Endothelial cell of umbilical vein (primary cell): ENCODE measurements around the gene USP35. TPM values are rescaled to one million over a fixed set of nuclear protein-coding genes. Genes with fewer than 3 reads are reported as not detected.

ENCODE experiments used
- BruUV-seq: library from RNA; stranded (reverse); fragments of 400-500 nt; replicated peaks from 2 replicates; lab custom pipeline; 2021; lab: Mats Ljungman, UMichigan
- CTCF ChIA-PET: fragments of 300-600, 350-600 bp; sonication (Branson Sonifier 250); formaldehyde crosslinking; loops from one replicate; lab custom pipeline; 2021; ENCODE audit warnings: antibody characterized with exemption, inconsistent platforms; lab: Charles Lee
- POLR2A ChIA-PET: fragments of 300-600, 350-600 bp; sonication (Branson Sonifier 250); formaldehyde crosslinking; loops from one replicate; lab custom pipeline; 2021; ENCODE audit warnings: antibody characterized with exemption, inconsistent platforms; lab: Charles Lee
- DNase-seq: peaks from one replicate; pipeline ENCODE4 v3.0.0-alpha.2; 2011; ENCODE audit warnings: low read depth, low spot score
- FAIRE-seq: peaks from 2 replicates; lab custom pipeline; 2011; peaks lifted over from hg19 to GRCh38; lab: Jason Lieb, UNC
- H2AFZ ChIP-seq: 2 replicates; pipeline ENCODE4 v1.6.0; 2012; ENCODE audit warnings: low read depth, low read length, control low read depth, inconsistent platforms
- H3K27ac ChIP-seq: 2 replicates; pipeline ENCODE4 v1.5.1; 2011; ENCODE audit warnings: low read depth, mild to moderate bottlenecking, control low read depth, low read length, moderate library complexity; ENCODE audit not compliant: insufficient read depth
- H3K27me3 ChIP-seq, 2 experiments: 2 replicates each; pipeline versions ENCODE4 v1.6.0 to v1.6.1; 2011; ENCODE audit warnings: low read length in 2 of 2, mixed read lengths in 1 of 2; ENCODE audit not compliant: control insufficient read depth in 2 of 2, insufficient read depth in 2 of 2
- H3K36me3 ChIP-seq, 2 experiments: 2 replicates in 1 of 2; 3 replicates in 1 of 2; pipeline ENCODE4 v1.5.1; 2011; ENCODE audit warnings: low read length in 2 of 2, mild to moderate bottlenecking in 1 of 2, moderate library complexity in 1 of 2; ENCODE audit not compliant: control insufficient read depth in 2 of 2, insufficient read depth in 2 of 2; ENCODE audit errors: extremely low read depth in 1 of 2
- H3K4me1 ChIP-seq: 3 replicates; pipeline ENCODE4 v1.5.1; 2011; ENCODE audit warnings: mild to moderate bottlenecking, low read length; ENCODE audit not compliant: control insufficient read depth, insufficient read depth; ENCODE audit errors: extremely low read depth
- H3K4me2 ChIP-seq: 2 replicates; pipeline ENCODE4 v1.6.1; 2011; ENCODE audit warnings: low read length, control low read depth, mixed read lengths; ENCODE audit not compliant: insufficient read depth
- H3K4me3 ChIP-seq, 3 experiments: fragments of 200-600 bp in 1 of 3; sonication (generic), shearing (Covaris generic) in 1 of 3; replicated peaks in 1 of 3; 2 replicates each; pipeline ENCODE4 v1.5.1; 2011 to 2016; ENCODE audit warnings: control low read depth in 3 of 3, low read length in 3 of 3, mild to moderate bottlenecking in 2 of 3, inconsistent platforms in 1 of 3, low read depth in 1 of 3, moderate library complexity in 1 of 3; ENCODE audit not compliant: insufficient read depth in 1 of 3
- H3K79me2 ChIP-seq: 2 replicates; pipeline ENCODE4 v1.6.0; 2012; ENCODE audit warnings: low read length, inconsistent platforms; ENCODE audit not compliant: control insufficient read depth, insufficient read depth
- H3K9ac ChIP-seq: replicated peaks from 2 replicates; pipeline ENCODE3; 2011; ENCODE audit warnings: low read length, control low read depth; ENCODE audit not compliant: insufficient read depth; ENCODE audit errors: extremely low read depth
- H3K9me1 ChIP-seq: replicated peaks from 3 replicates; pipeline ENCODE4 v1.6.0; 2011; ENCODE audit warnings: mild to moderate bottlenecking, low read length; ENCODE audit not compliant: control insufficient read depth, insufficient read depth; ENCODE audit errors: extremely low read depth
- H3K9me3 ChIP-seq: replicated peaks from 2 replicates; pipeline ENCODE4 v1.5.1; 2012; ENCODE audit warnings: low read length, inconsistent platforms; ENCODE audit not compliant: control insufficient read depth, insufficient read depth
- H4K20me1 ChIP-seq: replicated peaks from 2 replicates; pipeline ENCODE3; 2011; ENCODE audit warnings: mild to moderate bottlenecking, low read length; ENCODE audit not compliant: control insufficient read depth, insufficient read depth; ENCODE audit errors: extremely low read depth
- EZH2 ChIP-seq: IDR thresholded peaks from 2 replicates; pipeline ENCODE4 v1.6.1; 2012; ENCODE audit warnings: borderline replicate concordance, low read depth, mild to moderate bottlenecking, moderate library complexity, low read length, inconsistent platforms; ENCODE audit not compliant: severe bottlenecking
- FOS ChIP-seq: IDR thresholded peaks from 2 replicates; pipeline ENCODE4 v1.6.1; 2011; ENCODE audit warnings: mild to moderate bottlenecking, low read length, moderate library complexity, borderline replicate concordance; ENCODE audit not compliant: insufficient read depth
- GATA2 ChIP-seq: IDR thresholded peaks from 2 replicates; pipeline ENCODE4 v1.7.0; 2011; ENCODE audit warnings: low read depth, mild to moderate bottlenecking, moderate library complexity, mixed read lengths, low read length; ENCODE audit not compliant: insufficient read length, insufficient read depth
- JUN ChIP-seq: IDR thresholded peaks from 2 replicates; pipeline ENCODE4 v1.6.1; 2011; ENCODE audit warnings: borderline replicate concordance, low read depth; ENCODE audit not compliant: insufficient read length, insufficient read depth
- MYC ChIP-seq: IDR thresholded peaks from one replicate; pipeline ENCODE4 v1.6.1; 2011; ENCODE audit warnings: mild to moderate bottlenecking, low read depth, low read length
- POLR2A ChIP-seq: IDR thresholded peaks from 2 replicates; pipeline ENCODE4 v1.6.1; 2012; ENCODE audit warnings: low read depth, mild to moderate bottlenecking, control low read depth, low read length
- POLR2AphosphoS5 ChIP-seq: IDR thresholded peaks from 2 replicates; pipeline ENCODE4 v1.6.1; 2012; ENCODE audit warnings: low read depth, mild to moderate bottlenecking, control low read depth, low read length, moderate library complexity; ENCODE audit not compliant: insufficient read depth
- dilution Hi-C: fragments of 300-500 bp; cut with MboI; formaldehyde crosslinking; loops from one replicate; pipeline ENCODE4 v1.15.0; 2019; ENCODE audit warnings: low sequenced_read_pairs; ENCODE audit not compliant: extremely low pct_ligation_motif_present
- intact Hi-C: fragments of 100-400 bp; cut with micrococcal nuclease; formaldehyde crosslinking; loops from one replicate; pipeline ENCODE4 v1.10.0; 2022
- polyA plus RNA-seq, 4 experiments: library from polyadenylated mRNA; depleted of rRNA in 3 of 4; stranded (reverse) in 3 of 4; unstranded in 1 of 4; fragments of >200 nt; gene quantifications; 2 replicates each; pipeline versions ENCODE4 v1.2.1 to v1.2.3, GENCODE V29; 2011 to 2012; ENCODE audit warnings: missing spikeins in 1 of 4
- total RNA-seq: library from RNA; stranded (reverse); gene quantifications from 2 replicates; pipeline ENCODE4 v1.2.3, GENCODE V29; 2021
- TF ChIP-seq, protein P1 (sequence below): IDR thresholded peaks from 2 replicates; pipeline ENCODE4 v1.6.1; 2011; ENCODE audit not compliant: insufficient read depth, insufficient read length
- TF ChIP-seq, protein P2 (sequence below), 2 donors: IDR thresholded peaks; 1 replicate in 1 of 2; 2 replicates in 1 of 2; pipeline ENCODE4 v1.5.1; 2011; ENCODE audit warnings: low read length in 2 of 2, mild to moderate bottlenecking in 2 of 2, moderate library complexity in 2 of 2, control low read depth in 1 of 2, inconsistent platforms in 1 of 2, low read depth in 1 of 2; ENCODE audit not compliant: insufficient read depth in 1 of 2; ENCODE audit errors: extremely low read depth in 1 of 2

The USP35 gene
- total and polyA plus RNA-seq, 2 donors (not counting 3 experiments of a cell fraction or from before 2014, with no cell fraction given): 8.9 to 12.4 TPM

DNA sequence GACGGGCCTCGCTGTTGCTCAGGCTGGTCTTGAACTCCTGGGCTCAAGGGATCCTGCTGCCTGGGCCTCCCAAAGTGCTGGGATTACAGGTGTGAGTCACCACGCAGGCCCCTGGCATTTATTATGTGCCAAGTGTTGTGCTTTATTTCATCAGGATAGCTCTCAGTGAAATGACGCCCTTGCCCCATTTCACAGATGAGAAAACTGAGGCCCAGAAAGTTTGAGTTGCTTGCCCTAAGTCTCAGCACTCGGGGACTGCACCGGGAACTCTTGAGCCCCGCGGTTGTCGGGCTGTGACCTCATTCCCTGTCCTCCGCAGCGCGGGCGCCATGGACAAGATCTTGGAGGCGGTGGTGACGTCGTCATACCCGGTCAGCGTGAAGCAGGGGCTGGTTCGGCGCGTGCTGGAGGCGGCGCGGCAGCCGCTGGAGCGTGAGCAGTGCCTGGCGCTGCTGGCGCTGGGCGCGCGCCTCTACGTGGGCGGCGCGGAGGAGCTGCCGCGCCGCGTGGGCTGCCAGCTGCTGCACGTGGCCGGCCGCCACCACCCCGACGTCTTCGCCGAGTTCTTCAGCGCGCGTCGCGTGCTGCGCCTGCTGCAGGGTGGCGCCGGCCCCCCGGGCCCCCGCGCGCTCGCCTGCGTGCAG, 7.3 kb downstream of the USP35 start:
- no TSS peak for BruUV-seq
- DNase-seq: no peak
- Histone ChIP-seq H3K9me1 (no peaks in the 10 kb centered on the region), H3K36me3 (peaks cover 0 to 16% of the 10 kb centered on the region in 2 experiments), H3K4me1 (peaks cover 9% of the 10 kb centered on the region), H3K9ac (no peak overlapping the region), H3K27me3 (no peaks in the 10 kb centered on the region), H3K4me2 (no peak overlapping the region), H3K79me2 (peaks cover 4% of the 10 kb centered on the region), H2AFZ (no peak overlapping the region), H3K9me3 (no peaks in the 10 kb centered on the region), H3K27ac (no peak overlapping the region), H4K20me1 (no peaks in the 10 kb centered on the region), H3K4me3 (no peak overlapping the region)
- POLR2A ChIA-PET: no interaction called here
- CTCF ChIA-PET: interaction anchor here (0.6 kb wide), 1 partner anchor 236 kb away, joined by 3 read pairs; no protein-coding TSS in a partner anchor
- FAIRE-seq: no peak
- dilution Hi-C loops: no loop called here
- TF ChIP-seq, protein P1, sequence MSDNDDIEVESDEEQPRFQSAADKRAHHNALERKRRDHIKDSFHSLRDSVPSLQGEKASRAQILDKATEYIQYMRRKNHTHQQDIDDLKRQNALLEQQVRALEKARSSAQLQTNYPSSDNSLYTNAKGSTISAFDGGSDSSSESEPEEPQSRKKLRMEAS: no peak
- no peak for TF ChIP-seq EZH2
- intact Hi-C loops: no loop called here

DNA sequence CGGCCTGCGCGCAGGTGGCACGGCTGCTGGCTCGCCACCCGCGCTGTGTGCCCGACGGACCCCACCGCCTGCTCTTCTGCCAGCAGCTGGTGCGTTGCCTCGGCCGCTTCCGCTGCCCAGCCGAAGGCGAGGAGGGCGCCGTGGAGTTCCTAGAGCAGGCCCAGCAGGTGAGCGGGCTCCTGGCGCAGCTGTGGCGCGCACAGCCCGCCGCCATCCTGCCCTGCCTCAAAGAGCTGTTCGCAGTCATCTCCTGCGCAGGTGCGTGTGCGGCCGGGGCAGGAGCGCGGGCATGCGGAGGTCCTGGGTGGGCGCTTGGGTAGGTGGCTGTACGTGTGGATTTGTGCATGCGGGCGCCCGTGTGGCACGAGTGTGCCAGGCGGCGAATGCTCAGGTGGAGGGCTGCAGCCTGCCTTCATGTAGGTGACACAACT, 8.0 kb downstream of the USP35 start:
- no peaks in the 10 kb centered on the region for H3K9me3 ChIP-seq
- no TSS peak for BruUV-seq
- FAIRE-seq (no peak), DNase-seq (no peak)
- H3K4me2 ChIP-seq: no peak overlapping the region
- no peaks in the 10 kb centered on the region for H4K20me1 ChIP-seq
- H3K4me1 ChIP-seq: peaks cover 9% of the 10 kb centered on the region
- dilution Hi-C loops: no loop called here
- CTCF ChIA-PET: no interaction called here
- POLR2A ChIA-PET: no interaction called here
- H3K36me3 ChIP-seq: peaks cover 0 to 16% of the 10 kb centered on the region in 2 experiments
- H3K9me1 ChIP-seq: no peaks in the 10 kb centered on the region
- H2AFZ ChIP-seq: no peak overlapping the region
- no peaks in the 10 kb centered on the region for H3K27me3 ChIP-seq
- intact Hi-C loops: no loop called here
- H3K27ac ChIP-seq: no peak overlapping the region
- H3K4me3 ChIP-seq: no peak overlapping the region
- peaks cover 2% of the 10 kb centered on the region for H3K79me2 ChIP-seq
- TF ChIP-seq, protein P2, sequence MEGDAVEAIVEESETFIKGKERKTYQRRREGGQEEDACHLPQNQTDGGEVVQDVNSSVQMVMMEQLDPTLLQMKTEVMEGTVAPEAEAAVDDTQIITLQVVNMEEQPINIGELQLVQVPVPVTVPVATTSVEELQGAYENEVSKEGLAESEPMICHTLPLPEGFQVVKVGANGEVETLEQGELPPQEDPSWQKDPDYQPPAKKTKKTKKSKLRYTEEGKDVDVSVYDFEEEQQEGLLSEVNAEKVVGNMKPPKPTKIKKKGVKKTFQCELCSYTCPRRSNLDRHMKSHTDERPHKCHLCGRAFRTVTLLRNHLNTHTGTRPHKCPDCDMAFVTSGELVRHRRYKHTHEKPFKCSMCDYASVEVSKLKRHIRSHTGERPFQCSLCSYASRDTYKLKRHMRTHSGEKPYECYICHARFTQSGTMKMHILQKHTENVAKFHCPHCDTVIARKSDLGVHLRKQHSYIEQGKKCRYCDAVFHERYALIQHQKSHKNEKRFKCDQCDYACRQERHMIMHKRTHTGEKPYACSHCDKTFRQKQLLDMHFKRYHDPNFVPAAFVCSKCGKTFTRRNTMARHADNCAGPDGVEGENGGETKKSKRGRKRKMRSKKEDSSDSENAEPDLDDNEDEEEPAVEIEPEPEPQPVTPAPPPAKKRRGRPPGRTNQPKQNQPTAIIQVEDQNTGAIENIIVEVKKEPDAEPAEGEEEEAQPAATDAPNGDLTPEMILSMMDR (IDR thresholded peaks at IDR 0.05; ENCODE audit: extremely low read depth in 1 of 2, insufficient read depth in 1 of 2, low read depth in 1 of 2, low read length in 2 of 2): no peak
- TF ChIP-seq MYC (no peak), JUN (no peak), POLR2A (no peak), GATA2 (no peak), EZH2 (no peak), POLR2AphosphoS5 (no peak), FOS (no peak)
- TF ChIP-seq, protein P1: no peak
- no peak overlapping the region for H3K9ac ChIP-seq
